ENCODE measurements around the gene MRPL53.

Gene MRPL53

DNA sequence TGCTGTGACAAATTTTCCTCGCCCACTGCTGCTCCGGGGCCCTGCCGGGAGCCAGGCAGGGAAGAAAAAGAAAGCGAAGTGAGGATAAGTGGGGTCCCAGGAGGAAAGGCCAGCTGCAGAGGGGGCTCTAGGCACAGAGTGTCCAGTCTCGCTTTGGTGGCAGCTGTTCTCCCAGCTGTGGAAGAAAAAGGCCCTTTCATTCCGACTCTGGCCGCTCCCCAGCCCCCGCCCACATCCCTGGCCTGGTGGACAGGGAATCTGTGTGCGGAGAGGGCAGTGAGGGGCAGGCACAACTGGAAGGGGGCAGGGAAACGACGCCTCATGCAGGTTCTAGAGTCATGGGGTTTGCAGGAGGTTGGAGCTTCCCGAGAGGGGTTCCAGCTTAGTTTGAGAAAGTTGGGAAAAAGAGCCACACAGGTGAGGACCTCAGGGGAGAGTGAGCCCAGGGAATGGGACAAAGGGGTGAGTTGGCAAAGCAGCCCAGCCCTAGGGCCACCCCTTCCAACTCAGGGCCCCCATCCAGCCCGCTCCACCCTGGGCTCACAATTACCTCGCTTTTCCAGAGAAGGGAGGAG, 32.6 kb downstream of the MRPL53 start:
- H3K79me2 ChIP-seq (ENCODE audit: insufficient read depth, low read length) = no peaks in the 10 kb centered on the region
- H3K36me3 ChIP-seq (ENCODE audit: low read length) = no peaks in the 10 kb centered on the region
- no peak overlapping the region for H3K27ac ChIP-seq (ENCODE audit: low read depth, low read length)
- no peak overlapping the region for H3K4me2 ChIP-seq (ENCODE audit: low read depth, low read length, poor library complexity, severe bottlenecking)
- no peaks in the 10 kb centered on the region for H3F3A ChIP-seq (ENCODE audit: insufficient read depth)
- no peaks in the 10 kb centered on the region for H4K20me1 ChIP-seq (ENCODE audit: low read depth, low read length)
- TF ChIP-seq, protein P1, sequence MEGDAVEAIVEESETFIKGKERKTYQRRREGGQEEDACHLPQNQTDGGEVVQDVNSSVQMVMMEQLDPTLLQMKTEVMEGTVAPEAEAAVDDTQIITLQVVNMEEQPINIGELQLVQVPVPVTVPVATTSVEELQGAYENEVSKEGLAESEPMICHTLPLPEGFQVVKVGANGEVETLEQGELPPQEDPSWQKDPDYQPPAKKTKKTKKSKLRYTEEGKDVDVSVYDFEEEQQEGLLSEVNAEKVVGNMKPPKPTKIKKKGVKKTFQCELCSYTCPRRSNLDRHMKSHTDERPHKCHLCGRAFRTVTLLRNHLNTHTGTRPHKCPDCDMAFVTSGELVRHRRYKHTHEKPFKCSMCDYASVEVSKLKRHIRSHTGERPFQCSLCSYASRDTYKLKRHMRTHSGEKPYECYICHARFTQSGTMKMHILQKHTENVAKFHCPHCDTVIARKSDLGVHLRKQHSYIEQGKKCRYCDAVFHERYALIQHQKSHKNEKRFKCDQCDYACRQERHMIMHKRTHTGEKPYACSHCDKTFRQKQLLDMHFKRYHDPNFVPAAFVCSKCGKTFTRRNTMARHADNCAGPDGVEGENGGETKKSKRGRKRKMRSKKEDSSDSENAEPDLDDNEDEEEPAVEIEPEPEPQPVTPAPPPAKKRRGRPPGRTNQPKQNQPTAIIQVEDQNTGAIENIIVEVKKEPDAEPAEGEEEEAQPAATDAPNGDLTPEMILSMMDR (IDR thresholded peaks at IDR 0.05; ENCODE audit: insufficient read depth, low read length, poor library complexity, severe bottlenecking) = no peak
- no peaks in the 10 kb centered on the region for H3K9me3 ChIP-seq (ENCODE audit: insufficient read depth, low read length)
- no peaks in the 10 kb centered on the region for H3K9me2 ChIP-seq (replicated peaks; ENCODE audit: insufficient read depth, low read length)
- no peak overlapping the region for H3K4me3 ChIP-seq (ENCODE audit: insufficient read depth, low read length, poor library complexity, severe bottlenecking)
- no peak overlapping the region for H2AFZ ChIP-seq (ENCODE audit: low read depth, low read length, severe bottlenecking)
- H3K9ac ChIP-seq (ENCODE audit: low read length) = no peak overlapping the region
- no peaks in the 10 kb centered on the region for H3K27me3 ChIP-seq (ENCODE audit: low read length)

DNA sequence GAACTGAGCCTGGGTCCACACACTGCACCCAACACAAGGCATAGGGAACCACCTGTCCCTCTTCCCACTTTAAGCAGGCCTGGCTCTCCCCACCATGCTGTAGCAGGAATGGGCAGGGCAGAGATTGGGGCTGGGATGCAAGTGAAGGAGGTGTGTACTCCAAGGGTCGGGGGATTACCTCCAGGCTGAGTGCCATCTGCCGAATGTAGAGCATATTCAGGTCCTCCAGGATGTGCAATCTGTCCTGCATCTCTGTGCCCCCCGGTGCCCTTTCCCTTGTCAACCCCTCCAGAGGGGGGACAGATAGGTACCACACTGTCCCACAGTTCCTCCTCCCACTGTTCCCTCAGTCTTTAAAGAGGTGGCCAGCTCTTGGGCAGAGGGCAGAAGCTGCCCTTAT, 33.1 kb downstream of the MRPL53 start:
- Histone ChIP-seq H3K79me2 (ENCODE audit: insufficient read depth, low read length) (no peaks in the 10 kb centered on the region), H3K9ac (ENCODE audit: low read length) (no peak overlapping the region)

DNA sequence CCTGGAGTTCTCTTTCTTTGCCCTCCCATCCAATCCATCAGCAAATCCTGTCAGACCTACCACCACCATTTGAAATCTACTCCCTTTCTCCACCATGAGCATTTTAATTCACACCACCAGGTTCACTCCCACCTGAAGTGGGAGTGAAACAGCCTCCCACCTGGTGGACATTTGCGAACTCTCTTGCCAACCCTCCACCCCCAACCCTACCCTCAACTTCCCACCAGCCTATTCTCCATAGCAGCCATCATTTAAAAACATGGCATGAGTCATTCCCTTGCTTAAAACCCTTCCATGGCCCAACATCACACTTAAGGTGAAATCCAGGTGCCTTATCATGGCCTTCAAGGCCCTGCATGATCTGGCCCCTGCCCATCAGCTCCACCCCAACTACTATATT, 34.2 kb downstream of the MRPL53 start:
- Histone ChIP-seq H3K9me2 (replicated peaks; ENCODE audit: insufficient read depth, low read length) (no peaks in the 10 kb centered on the region), H3K36me3 (ENCODE audit: low read length) (no peaks in the 10 kb centered on the region), H3K4me3 (ENCODE audit: insufficient read depth, low read length, poor library complexity, severe bottlenecking) (no peak overlapping the region), H3F3A (ENCODE audit: insufficient read depth) (no peaks in the 10 kb centered on the region), H3K9ac (ENCODE audit: low read length) (no peak overlapping the region), H3K4me2 (ENCODE audit: low read depth, low read length, poor library complexity, severe bottlenecking) (no peak overlapping the region), H3K27ac (ENCODE audit: low read depth, low read length) (no peak overlapping the region), H3K9me3 (ENCODE audit: insufficient read depth, low read length) (no peaks in the 10 kb centered on the region), H4K20me1 (ENCODE audit: low read depth, low read length) (no peaks in the 10 kb centered on the region), H2AFZ (ENCODE audit: low read depth, low read length, severe bottlenecking) (no peak overlapping the region), H3K27me3 (ENCODE audit: low read length) (no peaks in the 10 kb centered on the region), H3K79me2 (ENCODE audit: insufficient read depth, low read length) (no peaks in the 10 kb centered on the region)
- TF ChIP-seq, protein P1 (IDR thresholded peaks at IDR 0.05; ENCODE audit: insufficient read depth, low read length, poor library complexity, severe bottlenecking) = no peak
- TF ChIP-seq EZH2phosphoT487 (conservative IDR thresholded peaks at IDR 0.05; ENCODE audit: low read length) = no peak

More for the DNA sequence above, 33.1 kb downstream of the MRPL53 start:
- no peaks in the 10 kb centered on the region for H3K9me3 ChIP-seq (ENCODE audit: insufficient read depth, low read length)
- no peak overlapping the region for H3K4me3 ChIP-seq (ENCODE audit: insufficient read depth, low read length, poor library complexity, severe bottlenecking)
- H2AFZ ChIP-seq (ENCODE audit: low read depth, low read length, severe bottlenecking) = no peak overlapping the region
- no peaks in the 10 kb centered on the region for H3F3A ChIP-seq (ENCODE audit: insufficient read depth)
- no peaks in the 10 kb centered on the region for H3K27me3 ChIP-seq (ENCODE audit: low read length)
- H3K27ac ChIP-seq (ENCODE audit: low read depth, low read length) = no peak overlapping the region
- TF ChIP-seq, protein P1 (IDR thresholded peaks at IDR 0.05; ENCODE audit: insufficient read depth, low read length, poor library complexity, severe bottlenecking) = no peak
- no peak for TF ChIP-seq EZH2phosphoT487 (conservative IDR thresholded peaks at IDR 0.05; ENCODE audit: low read length)
- H3K9me2 ChIP-seq (replicated peaks; ENCODE audit: insufficient read depth, low read length) = no peaks in the 10 kb centered on the region
- H3K4me2 ChIP-seq (ENCODE audit: low read depth, low read length, poor library complexity, severe bottlenecking) = no peak overlapping the region
- H3K36me3 ChIP-seq (ENCODE audit: low read length) = no peaks in the 10 kb centered on the region
- no peaks in the 10 kb centered on the region for H4K20me1 ChIP-seq (ENCODE audit: low read depth, low read length)

All from SU-DHL-6 (cell line).